GM23338 (cell line): ENCODE measurements around the gene CT45A1.
"Not testable (repeated sequence)": the region's sequence is repeated elsewhere in the genome, so short reads cannot be mapped to it uniquely, and the experiment has no call there.

Experiments
- CREB1 ChIP-seq: fragments of 250-450 bp; sonication (Bioruptor Pico); IDR thresholded peaks from 2 replicates; pipeline ENCODE4 v1.5.0; 2020; ENCODE audit warnings: low read depth, mild to moderate bottlenecking, moderate library complexity
- CTCF ChIP-seq, 2 experiments: fragments of 200-600 bp in 1 of 2; sonication (generic) in 1 of 2; conservative IDR thresholded peaks; 2 replicates each; pipeline versions ENCODE4 v1.5.1 to v1.6.1; 2016 to 2017; ENCODE audit warnings: antibody characterized with exemption in 2 of 2, low read depth in 2 of 2, mild to moderate bottlenecking in 2 of 2, moderate library complexity in 1 of 2
- ETS1 ChIP-seq: IDR thresholded peaks from 2 replicates; pipeline ENCODE4 v1.6.1; 2016; ENCODE audit warnings: antibody characterized with exemption
- EZH2 ChIP-seq: fragments of 200-600 bp; sonication (generic); IDR thresholded peaks from one replicate; pipeline ENCODE4 v1.8.0; 2017; ENCODE audit warnings: antibody characterized with exemption, mild to moderate bottlenecking, low read depth; ENCODE audit not compliant: unreplicated experiment
- EZH2phosphoT487 ChIP-seq: fragments of 200-600 bp; sonication (generic); IDR thresholded peaks from one replicate; pipeline ENCODE4 v1.8.1; 2018; ENCODE audit warnings: antibody characterized with exemption; ENCODE audit not compliant: unreplicated experiment
- JUNB ChIP-seq: IDR thresholded peaks from one replicate; pipeline ENCODE4 v1.6.1; 2016; ENCODE audit warnings: antibody characterized with exemption; ENCODE audit not compliant: unreplicated experiment
- NANOG ChIP-seq: IDR thresholded peaks from 2 replicates; pipeline ENCODE4 v1.6.1; 2016; ENCODE audit warnings: antibody characterized with exemption, borderline replicate concordance
- POLR2AphosphoS5 ChIP-seq: IDR thresholded peaks from 2 replicates; pipeline ENCODE4 v1.6.1; 2016; ENCODE audit warnings: antibody characterized with exemption, low read depth
- REST ChIP-seq: IDR thresholded peaks from one replicate; pipeline ENCODE4 v1.6.1; 2018; ENCODE audit warnings: antibody characterized with exemption; ENCODE audit not compliant: unreplicated experiment
- STAT1 ChIP-seq: IDR thresholded peaks from one replicate; pipeline ENCODE4 v1.6.1; 2016; ENCODE audit warnings: antibody characterized with exemption; ENCODE audit not compliant: unreplicated experiment
- ZNF114 ChIP-seq: fragments of 250-450 bp; sonication (Bioruptor Pico); IDR thresholded peaks from 2 replicates; pipeline ENCODE4 v1.5.0; 2020; ENCODE audit warnings: mild to moderate bottlenecking, moderate library complexity
- ZNF331 ChIP-seq: fragments of 250-450 bp; sonication (Bioruptor Pico); IDR thresholded peaks from 2 replicates; pipeline ENCODE4 v1.5.0; 2020; ENCODE audit warnings: low read depth, mild to moderate bottlenecking, moderate library complexity
- ZNF462 ChIP-seq: fragments of 250-450 bp; sonication (Bioruptor Pico); IDR thresholded peaks from 2 replicates; pipeline ENCODE4 v1.5.0; 2020; ENCODE audit warnings: mild to moderate bottlenecking, moderate library complexity

GRCh38 chrX:135713183-135713689 lies at the start of gene CT45A1:
- not testable (repeated sequence) for TF ChIP-seq EZH2; POLR2AphosphoS5; EZH2phosphoT487; REST; ETS1; JUNB; ZNF114 (CRISPR knock-in tag); ZNF462; STAT1; ZNF331; CREB1; NANOG
- TF ChIP-seq CTCF (conservative IDR thresholded peaks at IDR 0.05; ENCODE audit: low read depth in 2 of 2): peak; percentile 14 to 66; a peak in 2 of 4 replicates
